Ishikawa (cell line): ENCODE measurements around the gene C14orf119.

Experiments used
- CEBPB ChIP-seq: IDR thresholded peaks from 2 replicates; pipeline ENCODE4 v1.6.1; 2012
- CREB1 ChIP-seq: IDR thresholded peaks from 2 replicates; pipeline ENCODE4 v1.6.1; 2012; ENCODE audit warnings: low read depth
- EGR1 ChIP-seq: IDR thresholded peaks from 2 replicates; pipeline ENCODE4 v1.6.1; 2012
- EP300 ChIP-seq: IDR thresholded peaks from 2 replicates; pipeline ENCODE4 v1.6.1; 2012; ENCODE audit warnings: borderline replicate concordance
- FOXM1 ChIP-seq: IDR thresholded peaks from 2 replicates; pipeline ENCODE4 v1.6.1; 2012; ENCODE audit warnings: low read depth, borderline replicate concordance
- MAX ChIP-seq: IDR thresholded peaks from 2 replicates; pipeline ENCODE4 v1.6.1; 2012
- RAD21 ChIP-seq: IDR thresholded peaks from 2 replicates; pipeline ENCODE4 v1.6.1; 2012; ENCODE audit warnings: low read depth
- REST ChIP-seq: IDR thresholded peaks from 2 replicates; pipeline ENCODE4 v1.6.1; 2012; ENCODE audit warnings: low read depth, mild to moderate bottlenecking
- TAF1 ChIP-seq: IDR thresholded peaks from 2 replicates; pipeline ENCODE4 v1.6.1; 2012; ENCODE audit warnings: low read depth, mild to moderate bottlenecking
- TCF12 ChIP-seq: IDR thresholded peaks from 2 replicates; pipeline ENCODE4 v1.6.1; 2012; ENCODE audit warnings: low read depth
- TEAD4 ChIP-seq: IDR thresholded peaks from 2 replicates; pipeline ENCODE4 v1.6.1; 2012
- USF1 ChIP-seq: IDR thresholded peaks from 2 replicates; pipeline ENCODE4 v1.6.1; 2012
- YY1 ChIP-seq: IDR thresholded peaks from 2 replicates; pipeline ENCODE4 v1.6.1; 2012; ENCODE audit warnings: low read depth

GRCh38 chr14:23114120-23114458 is 18.8 kb downstream of the C14orf119 start:
- TF ChIP-seq REST = no peak
- TF ChIP-seq TCF12 = no peak
- no peak for TF ChIP-seq TAF1
- no peak for TF ChIP-seq CEBPB
- TF ChIP-seq MAX = no peak
- no peak for TF ChIP-seq FOXM1
- TF ChIP-seq RAD21 = no peak
- TF ChIP-seq YY1 = no peak
- no peak for TF ChIP-seq EP300
- no peak for TF ChIP-seq CREB1
- TF ChIP-seq USF1 = no peak
- TF ChIP-seq EGR1 = no peak
- no peak for TF ChIP-seq TEAD4
